Thoracic aorta (tissue), 2 donors: ENCODE data around the gene SPRED1. TPM values are rescaled to one million over a fixed set of nuclear protein-coding genes. Genes with fewer than 3 reads are reported as not detected.

Experiments used
- ATAC-seq: fragments of 150-250 bp; one replicate; pipeline ENCODE4 v1.8.0; 2017; ENCODE audit warnings: low read depth; ENCODE audit not compliant: insufficient number of reproducible peaks, low FRiP score
- DNase-seq: peaks from one replicate; pipeline ENCODE4 v3.0.0-alpha.2; 2020; ENCODE audit warnings: low spot score
- H3K27ac ChIP-seq, 2 donors: fragments of 200-600 bp; sonication (generic); 1 replicate in 1 of 2; 2 replicates in 1 of 2; pipeline ENCODE4 v1.5.1; 2016; ENCODE audit warnings: mild to moderate bottlenecking in 2 of 2, moderate library complexity in 2 of 2
- H3K27me3 ChIP-seq: fragments of 200-600 bp; sonication (generic); replicated peaks from 2 replicates; pipeline ENCODE4 v1.6.0; 2016; ENCODE audit warnings: mild to moderate bottlenecking; ENCODE audit not compliant: insufficient read depth
- H3K36me3 ChIP-seq: fragments of 200-600 bp; sonication (generic); one replicate; pipeline ENCODE4 v1.5.1; 2016
- H3K4me1 ChIP-seq, 2 donors: fragments of 200-600 bp; sonication (generic); 1 replicate in 1 of 2; 2 replicates in 1 of 2; pipeline versions ENCODE4 v1.5.1 to v1.6.0; 2016; ENCODE audit warnings: low read depth in 2 of 2, mild to moderate bottlenecking in 1 of 2; ENCODE audit not compliant: control insufficient read depth in 1 of 2
- H3K4me3 ChIP-seq: fragments of 200-600 bp; sonication (generic); 2 replicates; pipeline ENCODE4 v1.5.1; 2016; ENCODE audit warnings: mild to moderate bottlenecking
- H3K9me3 ChIP-seq: fragments of 200-600 bp; sonication (generic); 2 replicates; pipeline ENCODE4 v1.5.1; 2016
- total RNA-seq, 2 donors: library from RNA; depleted of rRNA; stranded (reverse); fragments of >200 nt; gene quantifications; one replicate each; pipeline versions ENCODE4 v1.1.0 to v1.2.3, GENCODE V29; 2016
- TF ChIP-seq, protein P1 (sequence below): fragments of 200-600 bp; sonication (generic); IDR thresholded peaks from one replicate; pipeline ENCODE4 v1.5.1; 2019; ENCODE audit warnings: antibody characterized with exemption

The SPRED1 gene
- total RNA-seq, 2 donors from 2014 or later: 24.6 to 49.5 TPM

DNA sequence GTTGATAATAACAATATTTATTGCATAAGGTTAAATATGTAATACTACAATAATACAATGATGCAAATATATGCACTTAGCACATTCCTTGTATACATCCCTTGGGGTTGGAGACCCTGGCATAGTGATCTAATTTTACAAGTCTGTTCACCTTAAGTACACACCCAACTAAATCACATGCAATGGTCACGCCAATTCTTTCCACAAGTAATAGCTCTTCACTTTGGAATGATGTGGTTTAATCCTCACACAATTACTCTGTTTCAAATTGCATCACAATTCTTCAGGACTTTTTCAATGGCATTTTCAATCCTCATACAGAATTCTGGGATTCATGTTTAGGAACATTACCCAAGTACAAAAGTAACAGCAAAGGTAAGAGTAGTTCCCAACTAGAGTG lies 27.3 kb upstream of the SPRED1 start:
- ATAC-seq: no peak
- TF ChIP-seq, protein P1, sequence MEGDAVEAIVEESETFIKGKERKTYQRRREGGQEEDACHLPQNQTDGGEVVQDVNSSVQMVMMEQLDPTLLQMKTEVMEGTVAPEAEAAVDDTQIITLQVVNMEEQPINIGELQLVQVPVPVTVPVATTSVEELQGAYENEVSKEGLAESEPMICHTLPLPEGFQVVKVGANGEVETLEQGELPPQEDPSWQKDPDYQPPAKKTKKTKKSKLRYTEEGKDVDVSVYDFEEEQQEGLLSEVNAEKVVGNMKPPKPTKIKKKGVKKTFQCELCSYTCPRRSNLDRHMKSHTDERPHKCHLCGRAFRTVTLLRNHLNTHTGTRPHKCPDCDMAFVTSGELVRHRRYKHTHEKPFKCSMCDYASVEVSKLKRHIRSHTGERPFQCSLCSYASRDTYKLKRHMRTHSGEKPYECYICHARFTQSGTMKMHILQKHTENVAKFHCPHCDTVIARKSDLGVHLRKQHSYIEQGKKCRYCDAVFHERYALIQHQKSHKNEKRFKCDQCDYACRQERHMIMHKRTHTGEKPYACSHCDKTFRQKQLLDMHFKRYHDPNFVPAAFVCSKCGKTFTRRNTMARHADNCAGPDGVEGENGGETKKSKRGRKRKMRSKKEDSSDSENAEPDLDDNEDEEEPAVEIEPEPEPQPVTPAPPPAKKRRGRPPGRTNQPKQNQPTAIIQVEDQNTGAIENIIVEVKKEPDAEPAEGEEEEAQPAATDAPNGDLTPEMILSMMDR: no peak
- H3K4me3 ChIP-seq: no peak overlapping the region
- no peaks in the 10 kb centered on the region for H3K9me3 ChIP-seq
- no peak overlapping the region for H3K27ac ChIP-seq
- no peaks in the 10 kb centered on the region for H3K4me1 ChIP-seq
- H3K27me3 ChIP-seq: no peaks in the 10 kb centered on the region
- H3K36me3 ChIP-seq: no peaks in the 10 kb centered on the region
- DNase-seq: no peak

DNA sequence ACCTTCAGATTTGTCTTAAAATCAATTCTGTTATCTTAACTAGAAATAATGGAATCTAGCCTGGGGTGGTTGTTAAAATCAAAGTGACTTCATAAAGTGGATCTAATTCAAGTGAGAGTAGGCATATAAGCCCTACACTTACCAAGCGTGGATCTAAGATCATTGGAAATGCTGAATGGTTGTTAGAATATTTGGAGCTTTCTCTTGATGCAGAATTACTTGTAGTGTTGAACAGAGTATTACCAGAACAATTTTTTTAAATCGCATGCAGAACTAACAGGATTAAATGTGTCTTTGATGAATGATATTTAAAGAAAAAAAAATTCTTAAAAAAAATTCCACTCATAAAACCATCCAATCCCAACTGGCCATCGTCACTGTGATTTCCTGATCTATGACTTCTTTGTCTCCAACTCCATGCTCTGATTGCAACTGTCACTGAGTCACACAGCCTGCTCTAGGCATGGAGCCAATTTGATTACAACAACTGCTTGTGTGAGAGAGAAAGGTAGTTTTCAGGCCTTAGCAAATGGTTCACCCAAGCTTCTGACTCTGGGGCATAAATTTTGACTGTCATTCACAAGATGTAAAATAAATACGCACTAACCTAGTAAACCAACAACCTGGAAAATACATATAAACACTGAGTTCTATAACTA lies 25.9 kb upstream of the SPRED1 start:
- no peaks in the 10 kb centered on the region for H3K9me3 ChIP-seq
- H3K4me3 ChIP-seq: no peak overlapping the region
- no peak overlapping the region for H3K27ac ChIP-seq
- no peaks in the 10 kb centered on the region for H3K36me3 ChIP-seq
- ATAC-seq (no peak), DNase-seq (no peak)
- H3K27me3 ChIP-seq: no peaks in the 10 kb centered on the region
- no peaks in the 10 kb centered on the region for H3K4me1 ChIP-seq
- TF ChIP-seq, protein P1: no peak

DNA sequence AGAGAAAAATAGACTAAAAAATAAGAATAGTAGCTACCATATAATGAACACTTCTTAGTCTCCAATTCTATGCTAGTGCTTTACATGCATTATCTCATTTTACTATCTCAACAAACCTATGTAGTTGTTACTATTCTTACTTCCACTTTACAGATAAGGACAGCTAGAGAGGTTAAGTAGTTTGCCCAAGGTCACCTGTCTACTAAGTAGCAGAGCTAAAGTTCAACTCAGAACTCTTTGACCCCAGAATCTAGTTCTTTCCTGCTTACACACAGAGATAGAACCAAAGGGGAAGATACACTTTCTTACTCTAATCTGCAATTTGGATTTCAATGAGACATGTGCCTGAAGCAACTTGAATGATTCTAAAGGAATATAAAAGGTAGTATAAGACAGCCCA lies 24.7 kb upstream of the SPRED1 start:
- H3K4me1 ChIP-seq: no peaks in the 10 kb centered on the region
- H3K27ac ChIP-seq: no peak overlapping the region
- no peaks in the 10 kb centered on the region for H3K36me3 ChIP-seq
- no peaks in the 10 kb centered on the region for H3K27me3 ChIP-seq
- H3K4me3 ChIP-seq: no peak overlapping the region
- TF ChIP-seq, protein P1: no peak
- no peaks in the 10 kb centered on the region for H3K9me3 ChIP-seq
- ATAC-seq (no peak), DNase-seq (no peak)

DNA sequence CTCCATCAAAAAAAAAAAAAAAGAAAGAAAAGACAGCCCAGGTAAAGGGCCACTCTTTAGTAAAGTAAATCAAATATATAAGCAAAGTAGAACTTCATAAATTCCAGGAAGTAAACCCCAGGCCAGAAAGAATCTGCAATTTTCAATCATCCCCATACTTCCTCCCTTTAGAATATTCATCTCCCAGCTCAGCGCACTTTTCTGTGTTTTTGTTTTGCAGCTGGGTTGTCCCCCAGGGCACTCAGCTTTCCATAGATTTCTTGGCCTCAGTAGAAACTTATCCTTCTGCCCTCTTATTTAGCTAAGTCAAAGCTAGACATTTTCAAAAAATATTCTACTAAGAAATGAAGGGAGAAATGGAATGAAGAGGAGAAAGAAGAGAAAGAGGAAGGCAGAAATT lies 24.0 kb upstream of the SPRED1 start:
- Histone ChIP-seq H3K4me3 (no peak overlapping the region), H3K36me3 (no peaks in the 10 kb centered on the region), H3K9me3 (no peaks in the 10 kb centered on the region), H3K27me3 (no peaks in the 10 kb centered on the region), H3K27ac (no peak overlapping the region), H3K4me1 (no peaks in the 10 kb centered on the region)
- TF ChIP-seq, protein P1: no peak
- DNase-seq (no peak), ATAC-seq (no peak)

DNA sequence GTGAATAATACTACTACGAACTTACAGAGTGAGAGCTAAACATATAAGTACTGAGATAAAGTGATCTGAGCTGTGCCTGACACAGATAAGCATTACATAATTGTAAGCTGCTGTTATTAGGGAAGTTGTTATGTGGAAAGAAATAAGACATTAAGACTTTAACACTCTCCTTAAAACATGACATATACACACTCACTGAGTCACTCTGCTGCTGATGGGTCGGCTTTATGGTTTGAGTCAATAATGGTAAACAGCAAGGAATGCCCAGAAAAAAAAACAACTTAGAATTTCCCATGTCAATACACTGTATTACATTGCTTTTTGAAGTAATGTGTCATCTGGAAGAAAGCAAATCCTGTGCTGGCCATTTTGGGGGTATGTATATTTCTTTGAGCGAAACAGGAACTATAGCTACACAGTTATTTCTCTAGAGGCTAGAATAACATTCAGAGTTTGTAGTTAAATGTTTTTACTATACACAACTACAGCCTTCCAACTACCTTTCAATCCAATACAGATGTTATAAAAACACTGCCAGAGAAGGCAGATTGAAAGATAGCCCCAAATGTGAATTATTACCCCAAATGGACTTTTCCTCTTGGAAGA lies 22.8 kb upstream of the SPRED1 start:
- Histone ChIP-seq H3K27me3 (no peaks in the 10 kb centered on the region), H3K4me1 (no peaks in the 10 kb centered on the region), H3K27ac (no peak overlapping the region), H3K36me3 (no peaks in the 10 kb centered on the region), H3K9me3 (no peaks in the 10 kb centered on the region), H3K4me3 (no peak overlapping the region)
- TF ChIP-seq, protein P1: no peak
- ATAC-seq (no peak), DNase-seq (no peak)
